Uterus (tissue), 4 donors: ENCODE results near the gene PAN3. TPM values are rescaled to one million over a fixed set of nuclear protein-coding genes. Genes with fewer than 3 reads are reported as not detected.
"Not testable (repeated sequence)": the region's sequence is repeated elsewhere in the genome, so short reads cannot be mapped to it uniquely, and the experiment has no call there.

Experiments
- DNase-seq, 2 donors: peaks; one replicate each; pipeline ENCODE4 v3.0.0-alpha.2; 2019 to 2020
- H3K27ac ChIP-seq, 2 donors: fragments of 200-600 bp; sonication (generic); 1 replicate in 1 of 2; 2 replicates in 1 of 2; pipeline ENCODE4 v1.5.1; 2016 to 2018
- H3K27me3 ChIP-seq, 2 donors: fragments of 200-600 bp; sonication (generic); one replicate each; pipeline ENCODE4 v1.5.1; 2018 to 2019; ENCODE audit warnings: control low read depth in 1 of 2
- H3K36me3 ChIP-seq, 2 donors: fragments of 200-600 bp; sonication (generic); one replicate each; pipeline ENCODE4 v1.5.1; 2019; ENCODE audit warnings: control low read depth in 1 of 2
- H3K4me1 ChIP-seq, 2 donors: fragments of 200-600 bp; sonication (generic); one replicate each; pipeline ENCODE4 v1.5.1; 2018 to 2019; ENCODE audit warnings: control low read depth in 1 of 2
- H3K4me3 ChIP-seq, 2 donors: fragments of 200-600 bp; sonication (generic); 1 replicate in 1 of 2; 2 replicates in 1 of 2; pipeline ENCODE4 v1.5.1; 2018 to 2019; ENCODE audit warnings: mild to moderate bottlenecking in 1 of 2
- H3K9me3 ChIP-seq, 2 donors: fragments of 200-600 bp; sonication (generic); one replicate each; pipeline ENCODE4 v1.5.1; 2019; ENCODE audit warnings: control low read depth in 1 of 2
- POLR2A ChIP-seq, 2 donors: fragments of 450-650 bp; IDR thresholded peaks; one replicate each; pipeline ENCODE4 v1.6.1; 2016; ENCODE audit warnings: antibody characterized with exemption in 2 of 2, mild to moderate bottlenecking in 1 of 2, moderate library complexity in 1 of 2
- intact Hi-C: fragments of 100-400 bp; cut with DNase I; formaldehyde crosslinking; loops from one replicate; pipeline ENCODE4 v1.15.1; 2023; ENCODE audit warnings: low total_unique reads
- total RNA-seq, 4 donors: library from RNA; depleted of rRNA in 3 of 4; stranded (reverse); fragments of >200 nt in 3 of 4; gene quantifications; one replicate each; pipeline versions ENCODE4 v1.1.0 to v1.2.4, GENCODE V29; 2014 to 2023
- TF ChIP-seq, protein P1 (sequence below), 4 experiments: fragments of 200-600 bp in 2 of 4; fragments of 450-650 bp in 2 of 4; sonication (generic) in 2 of 4; IDR thresholded peaks; one replicate each; pipeline ENCODE4 v1.5.1; 2016 to 2019; ENCODE audit warnings: antibody characterized with exemption in 4 of 4, mild to moderate bottlenecking in 2 of 4, moderate library complexity in 1 of 4
- donor health status: DM: yes; HTN: yes; CAD: no.

PAN3 gene
- total RNA-seq, 4 donors from 2014 or later: 17.4 to 61.4 (median 48.2) TPM

DNA sequence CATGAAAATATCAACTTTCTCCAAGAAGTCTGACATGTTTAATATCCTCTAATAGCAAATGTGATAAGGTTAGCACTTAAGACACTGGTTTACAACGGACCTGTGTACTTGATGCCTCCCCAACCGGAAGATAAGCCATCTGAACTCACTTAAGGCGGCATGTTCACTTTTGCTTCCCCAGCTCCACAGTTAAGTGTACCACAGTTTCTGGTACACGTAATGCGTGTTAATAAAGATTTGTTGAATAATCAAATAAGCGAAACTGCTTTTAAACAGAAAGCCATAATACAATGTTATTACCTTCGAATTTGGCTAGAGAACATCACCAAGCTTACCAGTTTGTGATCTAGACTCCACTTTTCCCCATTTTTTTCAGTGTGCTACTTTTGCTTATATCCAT, 1.4 kb upstream of the PAN3 start:
- peak overlapping the region; percentile 97 for H3K27ac ChIP-seq
- H3K36me3 ChIP-seq: no peaks in the 10 kb centered on the region
- peak overlapping the region; percentile 75 to 97 for H3K4me3 ChIP-seq
- H3K27me3 ChIP-seq: no peaks in the 10 kb centered on the region
- no peak for DNase-seq
- TF ChIP-seq, protein P1, sequence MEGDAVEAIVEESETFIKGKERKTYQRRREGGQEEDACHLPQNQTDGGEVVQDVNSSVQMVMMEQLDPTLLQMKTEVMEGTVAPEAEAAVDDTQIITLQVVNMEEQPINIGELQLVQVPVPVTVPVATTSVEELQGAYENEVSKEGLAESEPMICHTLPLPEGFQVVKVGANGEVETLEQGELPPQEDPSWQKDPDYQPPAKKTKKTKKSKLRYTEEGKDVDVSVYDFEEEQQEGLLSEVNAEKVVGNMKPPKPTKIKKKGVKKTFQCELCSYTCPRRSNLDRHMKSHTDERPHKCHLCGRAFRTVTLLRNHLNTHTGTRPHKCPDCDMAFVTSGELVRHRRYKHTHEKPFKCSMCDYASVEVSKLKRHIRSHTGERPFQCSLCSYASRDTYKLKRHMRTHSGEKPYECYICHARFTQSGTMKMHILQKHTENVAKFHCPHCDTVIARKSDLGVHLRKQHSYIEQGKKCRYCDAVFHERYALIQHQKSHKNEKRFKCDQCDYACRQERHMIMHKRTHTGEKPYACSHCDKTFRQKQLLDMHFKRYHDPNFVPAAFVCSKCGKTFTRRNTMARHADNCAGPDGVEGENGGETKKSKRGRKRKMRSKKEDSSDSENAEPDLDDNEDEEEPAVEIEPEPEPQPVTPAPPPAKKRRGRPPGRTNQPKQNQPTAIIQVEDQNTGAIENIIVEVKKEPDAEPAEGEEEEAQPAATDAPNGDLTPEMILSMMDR (IDR thresholded peaks at IDR 0.05): no peak
- no peak for TF ChIP-seq POLR2A (IDR thresholded peaks at IDR 0.05)
- intact Hi-C loops: no loop called here
- H3K9me3 ChIP-seq: no peaks in the 10 kb centered on the region
- no peaks in the 10 kb centered on the region for H3K4me1 ChIP-seq

- H3K9me3 ChIP-seq: no peaks in the 10 kb centered on the region
- peak overlapping the region; percentile 75 to 97 for H3K4me3 ChIP-seq
- H3K4me1 ChIP-seq: no peaks in the 10 kb centered on the region
- intact Hi-C loops: no loop called here
- H3K36me3 ChIP-seq: no peaks in the 10 kb centered on the region
- TF ChIP-seq POLR2A (IDR thresholded peaks at IDR 0.05): no peak
- TF ChIP-seq, protein P1 (IDR thresholded peaks at IDR 0.05): no peak
- DNase-seq: no peak
- H3K27ac ChIP-seq: peak overlapping the region; percentile 97
- H3K27me3 ChIP-seq: no peaks in the 10 kb centered on the region
Observed at GRCh38 chr13:28137596-28137995, 749 bp upstream of the PAN3 start.

DNA sequence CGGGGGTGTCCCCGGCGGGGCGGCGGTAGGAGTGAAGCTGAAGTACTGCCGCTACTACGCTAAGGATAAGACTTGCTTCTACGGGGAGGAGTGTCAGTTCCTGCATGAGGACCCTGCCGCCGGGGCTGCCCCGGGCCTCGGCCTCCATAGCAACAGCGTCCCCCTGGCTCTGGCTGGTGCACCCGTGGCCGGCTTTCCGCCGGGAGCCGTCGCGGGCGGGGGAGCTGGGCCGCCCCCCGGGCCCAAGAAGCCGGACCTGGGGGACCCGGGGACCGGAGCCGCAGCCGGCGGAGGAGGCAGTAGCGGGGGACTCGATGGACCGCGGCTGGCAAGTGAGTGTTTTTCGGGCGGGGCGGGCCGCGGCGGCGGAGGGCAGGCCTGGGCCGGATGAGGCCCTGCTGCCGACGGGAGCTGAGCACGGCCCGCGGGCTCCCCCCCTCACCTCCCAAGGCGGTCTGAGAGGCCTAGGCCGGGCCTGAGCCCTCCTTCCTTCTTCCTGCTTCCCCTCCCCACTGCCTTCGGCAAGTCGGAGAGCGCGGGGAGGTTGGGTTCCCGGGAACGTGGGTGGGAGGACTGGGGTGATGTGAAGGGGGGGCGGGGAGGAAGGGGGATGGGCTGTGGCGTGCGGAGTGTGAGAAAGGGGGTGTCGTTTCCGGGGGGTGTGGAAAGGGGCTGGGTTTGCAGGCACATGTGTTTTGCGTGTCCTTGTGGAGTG, 568 bp downstream of the PAN3 start:
- Histone ChIP-seq H3K4me1 (no peaks in the 10 kb centered on the region), H3K36me3 (no peaks in the 10 kb centered on the region), H3K27ac (peak overlapping the region; percentile 97), H3K27me3 (no peaks in the 10 kb centered on the region), H3K9me3 (no peaks in the 10 kb centered on the region), H3K4me3 (peak overlapping the region; percentile 75 to 97)
- TF ChIP-seq POLR2A (IDR thresholded peaks at IDR 0.05): peak in 1 of 2 donors; percentile 70
- TF ChIP-seq, protein P1 (IDR thresholded peaks at IDR 0.05): no peak
- intact Hi-C loops: no loop called here
- DNase-seq: peak; percentile 78 to 84

DNA sequence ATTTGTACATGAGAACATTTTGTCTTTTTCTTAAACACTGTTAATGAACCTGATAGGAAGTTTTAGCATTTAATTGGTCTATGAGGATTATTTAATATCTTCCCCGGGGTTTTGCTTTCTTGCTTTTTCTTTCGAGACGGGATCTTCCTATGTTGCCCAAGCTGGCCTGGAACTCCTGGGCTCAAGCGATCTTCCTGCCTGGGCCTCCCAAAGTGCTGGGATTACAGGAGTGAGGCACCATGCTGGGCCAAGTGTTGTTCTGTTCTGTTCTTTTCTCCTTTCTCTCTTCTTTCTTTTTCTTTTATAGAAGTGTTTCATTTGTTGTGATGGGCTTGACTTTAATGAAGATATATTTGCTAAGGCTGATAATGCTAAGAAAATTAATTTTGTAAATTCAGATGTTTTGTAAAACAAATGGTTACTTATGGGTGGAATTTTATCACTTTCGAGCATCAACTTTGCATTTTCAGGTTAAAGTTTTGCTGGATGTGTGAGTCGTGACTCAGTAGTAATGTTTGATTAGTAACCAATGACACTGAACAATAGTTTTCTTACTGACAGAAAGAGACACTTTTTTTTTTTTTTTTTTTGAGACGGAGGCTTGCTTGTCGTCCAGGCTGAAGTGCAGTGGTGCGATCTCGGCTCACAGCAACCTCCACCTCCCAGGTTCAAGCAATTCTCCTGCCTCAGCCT, 2.2 kb downstream of the PAN3 start:
- intact Hi-C loops: no loop called here
- Histone ChIP-seq H3K4me3 (peak overlapping the region in 1 of 2 donors; percentile 97), H3K36me3 (no peaks in the 10 kb centered on the region), H3K9me3 (no peaks in the 10 kb centered on the region), H3K27me3 (no peaks in the 10 kb centered on the region), H3K4me1 (no peaks in the 10 kb centered on the region), H3K27ac (no peak overlapping the region)
- no peak for DNase-seq
- TF ChIP-seq, protein P1 (IDR thresholded peaks at IDR 0.05): no peak
- no peak for TF ChIP-seq POLR2A (IDR thresholded peaks at IDR 0.05)

GRCh38 chr13:28141542-28141941, 3.2 kb downstream of the PAN3 start:
- DNase-seq, H3K27ac ChIP-seq, H3K36me3 ChIP-seq, intact Hi-C loops, H3K4me3 ChIP-seq, H3K27me3 ChIP-seq, H3K9me3 ChIP-seq, H3K4me1 ChIP-seq: not testable (repeated sequence)
